Activated T-cell treated with anti-CD3 and anti-CD28 coated beads, Interleukin-2, amount 50 U/mL, for 48 hours (primary cell): Measurements from ENCODE around the gene TMEM87B.
"Not testable (repeated sequence)": the region's sequence is repeated elsewhere in the genome, so short reads cannot be mapped to it uniquely, and the experiment has no call there.

Experiments used
- DNase-seq, 2 experiments: peaks; one replicate each; pipeline ENCODE4 v3.0.0-alpha.2; 2020

Gene TMEM87B

DNA sequence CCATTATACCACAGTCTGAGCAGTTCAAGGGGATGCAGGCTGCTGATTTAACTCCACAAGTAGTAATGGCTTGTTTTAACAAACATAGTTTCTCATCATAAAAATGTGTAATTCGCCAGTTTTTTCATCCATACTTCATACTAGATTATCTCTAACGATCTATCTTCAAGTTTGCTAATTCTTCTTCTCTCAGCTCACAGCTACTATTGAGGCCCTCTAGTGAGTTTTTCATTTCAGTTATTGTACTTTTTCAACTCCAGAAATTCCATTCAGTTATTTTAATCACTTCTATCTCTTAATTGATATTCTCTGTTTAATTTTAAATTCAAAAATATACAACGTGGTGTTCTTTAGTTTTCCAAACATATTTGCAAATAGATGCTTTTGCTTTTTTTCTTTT, 20.1 kb upstream of the TMEM87B start:
- DNase-seq, result no peak

GRCh38 chr2:112035786-112036185, 19.3 kb upstream of the TMEM87B start:
- DNase-seq, result no peak

GRCh38 chr2:112039556-112039955, 15.5 kb upstream of the TMEM87B start:
- not testable (repeated sequence) for DNase-seq

DNA sequence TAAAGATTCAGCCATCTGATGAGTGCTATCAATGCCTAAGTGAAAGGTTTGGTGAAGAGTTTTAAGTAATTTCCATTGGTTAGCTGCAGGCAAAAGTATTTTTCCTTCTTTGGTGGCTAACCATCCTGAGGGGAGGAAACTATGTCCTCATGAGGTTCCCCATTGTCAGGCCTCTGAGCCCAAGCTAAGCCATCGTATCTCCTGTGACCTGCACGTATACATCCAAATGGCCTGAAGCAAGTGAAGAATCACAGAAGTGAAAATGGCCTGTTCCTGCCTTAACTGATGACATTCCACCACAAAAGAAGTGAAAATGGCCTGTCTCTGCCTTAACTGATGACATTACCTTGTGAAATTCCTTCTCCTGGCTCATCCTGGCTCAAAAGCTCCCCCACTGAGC, 15.0 kb upstream of the TMEM87B start:
- not testable (repeated sequence) for DNase-seq

DNA sequence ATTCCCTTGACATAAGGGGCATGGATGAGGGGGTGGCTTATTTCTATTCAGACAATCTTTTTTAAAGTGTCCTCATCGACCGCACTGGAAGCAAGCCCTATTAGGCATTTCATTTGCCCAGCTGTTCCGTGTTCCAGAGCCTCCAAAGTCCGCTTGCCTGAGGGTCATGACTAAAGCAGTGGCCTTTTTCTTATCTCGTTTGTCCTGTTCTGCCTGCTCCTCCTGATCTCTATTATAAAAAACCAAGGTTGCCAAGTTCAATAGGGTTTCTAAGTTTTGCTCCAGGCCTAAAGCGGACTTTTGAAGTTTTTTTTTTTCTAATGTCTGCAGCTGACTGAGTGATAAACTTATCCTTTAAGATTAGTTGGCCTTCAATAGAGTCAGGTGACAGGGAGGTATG, 13.6 kb upstream of the TMEM87B start:
- not testable (repeated sequence) for DNase-seq

DNA sequence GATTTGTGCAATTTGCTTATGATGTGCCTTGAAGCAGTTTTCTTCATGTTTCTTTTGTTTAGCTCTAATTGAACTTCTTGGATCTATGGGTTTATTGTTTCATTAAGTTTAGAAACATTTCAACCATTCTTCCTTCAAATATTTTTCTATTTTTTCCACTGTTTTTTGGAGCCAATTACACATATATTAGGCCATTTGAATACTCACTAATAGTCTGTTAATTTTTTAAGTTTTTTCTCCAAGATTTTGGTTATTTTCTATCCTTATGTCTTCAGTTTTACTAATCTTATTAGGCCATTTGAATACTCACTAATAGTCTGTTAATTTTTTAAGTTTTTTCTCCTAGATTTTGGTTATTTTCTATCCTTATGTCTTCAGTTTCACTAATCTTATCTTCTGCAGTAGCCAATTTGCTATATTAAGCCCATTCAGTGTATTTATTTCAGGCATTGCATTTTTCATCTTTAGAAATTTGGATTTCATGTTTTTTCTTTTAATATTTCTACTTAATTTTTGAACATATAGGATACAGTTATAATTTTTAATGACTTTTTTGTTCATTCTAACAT, 9.5 kb upstream of the TMEM87B start:
- no peak for DNase-seq

GRCh38 chr2:112046231-112046630, 8.8 kb upstream of the TMEM87B start:
- no peak for DNase-seq

GRCh38 chr2:112047537-112048235, 7.4 kb upstream of the TMEM87B start:
- no peak for DNase-seq

DNA sequence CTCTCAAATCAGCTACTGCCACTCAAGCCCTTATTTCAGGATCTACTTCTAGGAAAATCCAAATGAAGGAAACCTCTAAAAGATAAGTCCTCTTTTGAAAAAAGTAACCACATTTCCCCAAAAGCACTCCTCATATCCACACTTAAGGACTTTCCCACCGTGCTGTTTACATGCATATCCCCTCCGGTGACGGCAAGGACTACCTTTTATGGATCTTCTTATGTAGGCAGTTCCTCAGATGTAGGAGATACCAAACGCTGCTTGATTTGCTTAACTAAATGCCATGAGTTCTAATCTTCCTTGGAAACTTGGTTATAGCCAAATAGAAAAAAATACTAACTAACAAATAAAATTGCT, 6.9 kb upstream of the TMEM87B start:
- DNase-seq, result no peak

GRCh38 chr2:112048887-112049286, 6.2 kb upstream of the TMEM87B start:
- DNase-seq, result peak in 1 of 2 experiments; percentile 26

DNA sequence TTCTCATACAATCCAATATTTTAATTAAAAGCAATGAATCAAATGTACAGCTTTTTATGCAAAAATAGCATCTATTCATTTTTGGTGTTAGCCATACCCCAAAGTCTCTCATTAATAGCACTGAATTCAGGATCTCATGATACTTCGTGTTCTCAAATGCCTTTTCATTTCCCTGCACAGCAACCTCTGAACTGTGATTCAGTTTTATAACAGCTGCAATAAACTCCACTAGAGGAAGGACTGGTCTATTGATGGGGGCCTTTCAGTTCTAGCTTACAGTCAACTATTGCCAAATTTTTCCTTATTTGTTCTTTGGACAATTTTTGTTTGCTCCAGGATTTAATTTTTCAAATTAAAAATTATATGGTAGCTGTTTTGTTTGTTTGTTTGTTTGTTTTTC, 4.8 kb upstream of the TMEM87B start:
- DNase-seq, result no peak

DNA sequence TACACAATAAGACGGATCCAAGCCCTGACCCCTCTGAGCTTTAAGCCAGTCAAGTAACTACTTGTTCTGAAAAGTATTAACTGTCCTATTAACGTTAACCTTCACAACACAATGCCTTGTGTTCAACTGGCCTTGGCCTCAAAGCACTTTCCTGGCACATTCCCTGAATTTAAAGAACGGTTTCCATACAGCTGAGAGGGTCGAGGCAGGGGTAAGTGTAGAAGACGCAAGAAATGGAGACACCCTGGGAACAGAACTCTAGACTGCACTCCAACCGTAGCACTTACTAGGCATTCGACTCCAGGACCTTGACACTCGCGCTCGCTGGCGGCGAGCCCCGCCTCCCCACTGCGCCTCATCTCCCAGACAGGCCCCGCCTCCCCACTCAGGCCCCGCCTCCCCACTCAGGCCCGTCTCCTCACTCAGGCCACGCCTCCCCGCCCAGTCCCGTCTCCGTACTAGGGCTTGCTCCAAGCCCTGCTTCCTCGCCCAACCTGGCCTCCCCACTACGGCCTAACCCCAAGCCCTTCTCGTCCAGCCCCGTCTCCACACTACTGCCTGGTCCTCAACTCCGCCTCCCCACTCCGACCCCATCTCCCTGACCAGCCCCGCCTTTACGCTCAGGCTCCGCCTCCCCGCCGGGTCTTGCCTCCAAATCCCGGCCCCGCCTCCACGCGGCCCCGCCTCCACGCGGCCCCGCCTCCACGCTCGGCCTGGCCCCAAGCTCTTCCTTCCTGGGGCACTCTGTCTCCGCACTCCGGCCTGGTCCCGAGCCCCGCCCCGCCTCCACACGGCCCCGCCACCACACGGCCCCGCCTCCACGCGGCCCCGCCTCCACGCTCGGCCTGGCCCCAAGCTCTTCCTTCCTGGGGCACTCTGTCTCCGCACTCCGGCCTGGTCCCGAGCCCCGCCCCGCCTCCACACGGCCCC, 887 bp upstream of the TMEM87B start:
- DNase-seq, result peak; percentile 98

GRCh38 chr2:112055730-112056625, 909 bp downstream of the TMEM87B start:
- peak; percentile 35 to 45 for DNase-seq

GRCh38 chr2:112056626-112056987, 1.5 kb downstream of the TMEM87B start:
- DNase-seq, result no peak

DNA sequence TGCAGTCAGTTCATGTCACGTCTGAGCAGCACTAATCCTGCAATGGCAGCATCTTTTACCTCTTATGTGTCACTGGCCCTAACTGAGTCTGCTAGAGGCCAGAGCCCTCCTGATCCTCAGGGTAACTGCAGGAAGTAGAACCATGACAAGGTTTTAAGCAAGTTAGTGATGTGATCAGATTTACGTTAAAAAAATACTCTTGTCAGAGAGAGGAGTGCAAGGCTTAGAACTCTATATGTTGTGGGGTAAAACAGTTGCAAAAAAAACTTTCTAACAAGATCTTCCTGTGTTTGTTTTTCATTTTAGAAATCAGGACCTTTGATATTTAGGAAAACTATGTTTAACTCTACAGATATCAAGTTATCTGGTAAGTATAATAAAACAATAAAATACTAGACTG, 4.6 kb downstream of the TMEM87B start:
- no peak for DNase-seq

DNA sequence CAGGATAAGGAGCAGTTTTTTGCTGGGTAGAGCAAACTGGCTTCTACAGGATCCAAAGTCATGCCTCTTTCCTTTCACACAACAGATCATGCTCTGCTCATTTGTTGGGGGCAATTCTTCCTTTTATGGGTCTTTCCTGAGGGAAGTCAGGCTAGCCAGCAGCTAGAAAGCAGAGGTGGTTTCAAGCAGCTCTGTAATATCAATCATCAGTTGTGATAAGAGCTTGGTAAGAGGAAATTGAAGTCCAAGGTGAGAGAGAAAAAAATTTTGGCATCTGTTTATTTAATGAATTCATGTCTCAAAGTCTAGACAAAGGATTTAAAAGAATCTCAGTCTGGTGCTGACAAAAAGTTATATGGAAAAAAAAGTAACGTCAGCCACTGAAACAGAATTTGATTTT, 6.2 kb downstream of the TMEM87B start:
- DNase-seq, result no peak

DNA sequence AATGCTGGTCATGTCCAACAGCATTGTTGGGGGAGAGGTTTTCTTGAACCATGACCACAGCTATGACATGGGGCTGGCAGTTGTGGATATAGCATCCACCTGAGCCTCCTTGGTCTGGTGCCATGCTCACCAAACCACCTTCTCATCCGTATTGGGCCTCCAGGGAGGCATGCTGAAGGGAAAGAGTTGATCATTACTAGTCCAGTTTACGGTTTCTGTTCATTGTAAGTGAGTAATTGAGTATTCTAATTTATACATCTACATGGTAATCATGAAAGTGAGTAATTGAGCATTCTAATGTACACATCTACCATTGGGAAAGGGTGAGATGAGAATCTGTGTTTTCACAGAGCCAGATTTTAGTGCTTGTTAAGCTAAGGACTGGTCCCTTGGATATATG, 6.8 kb downstream of the TMEM87B start:
- DNase-seq, result no peak

DNA sequence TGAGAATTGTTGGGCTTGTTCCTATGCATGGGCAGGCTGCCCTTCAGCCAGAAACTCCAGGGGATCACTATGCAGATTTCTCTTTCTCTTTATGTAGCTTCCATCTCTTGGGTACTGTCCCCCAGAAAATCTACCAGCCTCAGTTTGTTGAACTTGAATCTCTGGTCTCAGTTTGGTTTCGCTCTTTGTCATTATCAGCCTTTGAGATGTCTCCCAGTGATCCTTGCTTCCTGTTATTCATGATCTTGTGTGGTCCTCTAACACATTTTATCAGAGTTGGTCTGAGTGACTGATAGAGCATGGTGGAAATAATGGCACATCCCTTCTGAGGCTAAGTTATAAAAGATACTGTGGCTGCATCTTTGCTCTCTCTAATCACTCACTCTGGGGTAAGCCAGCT, 7.8 kb downstream of the TMEM87B start:
- DNase-seq, result no peak

GRCh38 chr2:112065486-112065885, 10.4 kb downstream of the TMEM87B start:
- DNase-seq, result no peak

- DNase-seq, result no peak
Observed at GRCh38 chr2:112065966-112066365, 10.9 kb downstream of the TMEM87B start.

DNA sequence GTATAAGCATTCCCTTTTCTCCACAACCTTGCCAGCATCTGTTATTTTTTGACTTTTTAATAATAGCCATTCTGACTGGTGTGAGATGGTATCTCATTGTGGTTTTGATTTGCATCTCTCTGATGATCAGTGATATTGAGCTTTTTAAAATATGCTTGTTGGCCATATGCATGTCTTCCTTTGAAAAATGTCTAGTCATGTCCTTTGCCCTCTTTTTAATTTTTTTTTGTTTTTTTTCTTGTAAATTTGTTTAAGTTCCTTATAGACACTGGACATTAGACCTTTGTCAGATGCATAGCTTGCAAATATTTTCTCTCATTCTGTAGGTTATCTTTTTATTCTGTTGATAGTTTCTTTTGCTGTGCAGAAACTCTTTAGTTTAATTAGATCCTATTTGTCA, 14.7 kb downstream of the TMEM87B start:
- not testable (repeated sequence) for DNase-seq

DNA sequence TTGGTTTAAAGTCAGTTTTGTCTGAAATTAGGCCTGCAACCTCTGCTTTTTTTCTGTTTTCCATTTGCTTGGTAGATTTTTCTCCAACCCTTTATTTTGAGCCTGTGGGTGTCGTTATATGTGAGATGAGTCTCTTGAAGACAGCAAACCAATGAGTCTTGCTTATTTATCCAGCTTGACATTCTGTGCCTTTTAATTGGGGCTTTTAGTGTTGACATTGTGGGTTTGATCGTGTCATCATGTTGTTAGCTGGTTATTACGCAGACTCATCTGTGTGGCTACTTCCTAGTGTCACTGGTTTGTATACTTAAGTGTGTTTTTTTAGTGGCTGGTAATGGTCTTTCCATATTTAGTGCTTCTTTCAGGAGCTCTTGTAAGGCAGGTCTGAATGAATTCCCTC, 18.8 kb downstream of the TMEM87B start:
- no peak for DNase-seq

DNA sequence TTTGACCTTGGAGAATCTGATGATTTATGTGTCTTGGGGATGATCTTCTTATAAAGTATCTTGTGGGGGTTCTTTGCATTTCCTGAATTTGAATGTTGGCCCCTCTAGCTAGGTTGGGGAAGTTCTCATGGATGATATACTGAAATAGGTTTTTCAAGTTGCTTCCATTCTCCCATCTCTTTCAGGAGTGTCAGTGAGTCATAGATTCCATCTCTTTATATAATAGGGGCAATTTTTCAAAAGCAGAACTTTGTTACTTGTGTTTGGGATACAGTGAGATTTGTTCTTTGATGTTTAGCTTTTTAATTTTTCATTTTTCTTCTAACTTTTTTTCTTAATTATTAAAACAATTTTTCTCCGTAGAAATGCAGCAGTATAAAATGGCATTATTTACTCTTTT, 19.4 kb downstream of the TMEM87B start:
- no peak for DNase-seq
